ENCODE results near the gene GNA12.

GRCh38 chr7:2721842-2722241 lies 122.3 kb downstream of the GNA12 start:
- TF ChIP-seq CTCF (IDR thresholded peaks at IDR 0.05) (no peak), POLR2A (IDR thresholded peaks at IDR 0.05) (no peak)

All from vagina (tissue), 2 donors.